ENCODE results near the gene CYFIP1. TPM values are rescaled to one million over a fixed set of nuclear protein-coding genes. Genes with fewer than 3 reads are reported as not detected.

The CYFIP1 gene
- total RNA-seq, 1 donor from 2014 or later, result 143 TPM

DNA sequence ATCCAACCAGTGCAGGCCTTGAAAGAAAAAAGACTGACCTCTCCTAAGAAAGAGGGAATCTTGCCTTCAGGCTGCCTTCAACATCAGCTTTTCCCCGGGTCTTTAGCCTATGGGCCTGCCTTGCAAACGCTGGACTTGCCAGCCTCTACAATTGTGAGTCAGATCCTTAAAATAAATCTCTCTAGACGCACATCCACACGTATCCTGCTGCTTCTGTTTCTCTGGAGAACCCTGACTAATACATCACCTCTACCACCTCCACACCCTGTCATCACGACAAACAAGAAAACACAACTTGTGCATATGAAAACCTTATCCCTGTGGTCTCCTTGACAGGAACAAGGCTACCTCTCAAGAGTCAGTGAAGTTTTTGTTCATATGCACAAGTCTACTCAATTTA, 11.8 kb downstream of the CYFIP1 start:
- Mint-ChIP-seq H3K36me3 (ENCODE audit: unreplicated experiment) (no peaks in the 10 kb centered on the region), H3K4me3 (ENCODE audit: unreplicated experiment) (no peak overlapping the region), H3K9me3 (ENCODE audit: unreplicated experiment) (peaks cover 16% of the 10 kb centered on the region), H3K27ac (ENCODE audit: unreplicated experiment) (peak overlapping the region; percentile 67), H3K4me1 (ENCODE audit: low read depth, unreplicated experiment) (peaks cover 30% of the 10 kb centered on the region), H3K27me3 (ENCODE audit: unreplicated experiment) (peaks cover 12% of the 10 kb centered on the region)
- no peak for DNase-seq
- TF ChIP-seq CTCF (IDR thresholded peaks at IDR 0.05; ENCODE audit: partially characterized antibody, unreplicated experiment), result no peak

GRCh38 chr15:22967084-22967770, 12.9 kb downstream of the CYFIP1 start:
- no peak overlapping the region for H3K4me3 Mint-ChIP-seq (ENCODE audit: unreplicated experiment)
- DNase-seq, result no peak
- peaks cover 32% of the 10 kb centered on the region for H3K4me1 Mint-ChIP-seq (ENCODE audit: low read depth, unreplicated experiment)
- H3K36me3 Mint-ChIP-seq (ENCODE audit: unreplicated experiment), result no peaks in the 10 kb centered on the region
- peaks cover 16% of the 10 kb centered on the region for H3K9me3 Mint-ChIP-seq (ENCODE audit: unreplicated experiment)
- H3K27me3 Mint-ChIP-seq (ENCODE audit: unreplicated experiment), result peaks cover 12% of the 10 kb centered on the region
- peak overlapping the region; percentile 72 for H3K27ac Mint-ChIP-seq (ENCODE audit: unreplicated experiment)
- no peak for TF ChIP-seq CTCF (IDR thresholded peaks at IDR 0.05; ENCODE audit: partially characterized antibody, unreplicated experiment)

DNA sequence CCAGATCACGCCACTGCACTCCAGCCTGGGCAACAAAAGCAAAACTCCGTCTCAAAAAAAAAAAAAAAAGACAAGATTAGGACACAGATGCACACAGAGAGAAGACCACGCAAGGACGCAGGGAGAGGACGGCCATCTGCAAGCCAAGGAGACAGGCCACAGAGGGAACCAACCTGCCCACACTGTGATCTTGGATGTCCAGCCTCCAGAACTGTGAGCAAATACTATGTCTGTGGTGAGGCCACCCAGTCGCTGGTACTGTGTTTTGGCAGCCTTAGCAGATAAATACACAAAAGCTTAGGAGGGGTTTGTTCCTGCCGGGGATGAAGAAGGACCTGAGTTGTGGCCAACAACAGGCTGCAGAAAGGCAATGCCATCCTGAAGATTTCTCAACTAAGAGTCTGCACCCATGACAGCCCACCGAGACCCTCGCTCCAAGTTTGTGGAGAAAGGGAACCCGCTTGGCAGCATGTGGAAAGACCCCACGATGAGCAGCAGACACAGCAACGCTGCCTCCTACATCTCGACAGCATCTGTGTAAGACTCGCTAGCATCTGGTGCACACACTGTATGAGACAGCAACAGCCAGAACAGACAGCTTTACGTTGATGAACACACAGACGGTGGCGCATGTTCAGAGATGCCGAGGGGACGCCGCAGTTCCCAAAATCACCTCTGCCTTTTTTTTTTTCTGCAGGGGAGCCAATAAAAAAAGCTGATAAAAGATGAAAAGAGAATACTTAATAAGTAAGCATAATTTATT, 13.7 kb downstream of the CYFIP1 start:
- H3K4me3 Mint-ChIP-seq (ENCODE audit: unreplicated experiment), result peak overlapping the region; percentile 56
- peaks cover 12% of the 10 kb centered on the region for H3K27me3 Mint-ChIP-seq (ENCODE audit: unreplicated experiment)
- no peak for DNase-seq
- peak overlapping the region; percentile 81 for H3K27ac Mint-ChIP-seq (ENCODE audit: unreplicated experiment)
- peaks cover 18% of the 10 kb centered on the region for H3K9me3 Mint-ChIP-seq (ENCODE audit: unreplicated experiment)
- no peaks in the 10 kb centered on the region for H3K36me3 Mint-ChIP-seq (ENCODE audit: unreplicated experiment)
- peaks cover 32% of the 10 kb centered on the region for H3K4me1 Mint-ChIP-seq (ENCODE audit: low read depth, unreplicated experiment)
- TF ChIP-seq CTCF (IDR thresholded peaks at IDR 0.05; ENCODE audit: partially characterized antibody, unreplicated experiment), result no peak

- Mint-ChIP-seq H3K4me1 (ENCODE audit: low read depth, unreplicated experiment) (peaks cover 32% of the 10 kb centered on the region), H3K36me3 (ENCODE audit: unreplicated experiment) (no peaks in the 10 kb centered on the region), H3K4me3 (ENCODE audit: unreplicated experiment) (no peak overlapping the region), H3K9me3 (ENCODE audit: unreplicated experiment) (peaks cover 17% of the 10 kb centered on the region), H3K27me3 (ENCODE audit: unreplicated experiment) (peaks cover 12% of the 10 kb centered on the region), H3K27ac (ENCODE audit: unreplicated experiment) (peak overlapping the region; percentile 38)
- no peak for TF ChIP-seq CTCF (IDR thresholded peaks at IDR 0.05; ENCODE audit: partially characterized antibody, unreplicated experiment)
- no peak for DNase-seq
Observed at GRCh38 chr15:22963641-22964040, 16.5 kb downstream of the CYFIP1 start.

- Mint-ChIP-seq H3K4me1 (ENCODE audit: low read depth, unreplicated experiment) (peaks cover 28% of the 10 kb centered on the region), H3K4me3 (ENCODE audit: unreplicated experiment) (no peak overlapping the region), H3K36me3 (ENCODE audit: unreplicated experiment) (no peaks in the 10 kb centered on the region), H3K9me3 (ENCODE audit: unreplicated experiment) (peaks cover 15% of the 10 kb centered on the region), H3K27me3 (ENCODE audit: unreplicated experiment) (peaks cover 12% of the 10 kb centered on the region), H3K27ac (ENCODE audit: unreplicated experiment) (no peak overlapping the region)
- DNase-seq, result no peak
- TF ChIP-seq CTCF (IDR thresholded peaks at IDR 0.05; ENCODE audit: partially characterized antibody, unreplicated experiment), result no peak
Observed at GRCh38 chr15:22962611-22963010, 17.6 kb downstream of the CYFIP1 start.
